ENCODE measurements around the gene HAL. TPM values are rescaled to one million over a fixed set of nuclear protein-coding genes. Genes with fewer than 3 reads are reported as not detected.

The HAL gene
- polyA plus RNA-seq, 4 donors: 0.26 to 2.3 (median 0.53) TPM

DNA sequence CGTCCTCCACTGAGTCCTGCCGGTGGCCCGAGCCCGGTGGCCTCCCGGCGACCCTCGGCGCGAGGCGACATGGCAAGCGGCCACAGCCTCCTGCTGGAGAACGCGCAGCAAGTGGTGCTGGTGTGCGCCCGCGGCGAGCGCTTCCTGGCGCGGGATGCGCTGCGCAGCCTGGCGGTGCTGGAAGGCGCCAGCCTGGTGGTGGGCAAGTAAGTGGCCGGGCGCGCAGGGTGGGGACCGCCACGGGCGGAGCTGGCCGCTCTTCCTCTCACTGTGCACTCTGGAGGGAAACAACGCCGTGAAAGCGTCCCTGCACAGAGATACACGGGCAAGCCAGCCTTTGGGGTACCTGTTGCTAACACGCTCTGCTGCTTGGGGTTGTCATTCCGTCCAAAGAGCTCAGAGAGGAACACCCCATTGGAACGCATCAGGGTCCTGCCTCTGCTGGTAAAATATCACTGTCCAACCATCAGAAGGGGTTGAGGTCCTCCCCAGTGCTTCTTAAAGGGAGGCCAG, 52.8 kb downstream of the HAL start, which contains the start of gene AMDHD1:
AMDHD1 (plus strand) TSS at position 2 of the 513 bp plus-strand sequence; CDS start at position 70, 68 bp downstream.
- peak in 1 of 4 donors; percentile 5 for DNase-seq (ENCODE audit: low read depth in 4 of 4, low spot score in 3 of 4)

DNA sequence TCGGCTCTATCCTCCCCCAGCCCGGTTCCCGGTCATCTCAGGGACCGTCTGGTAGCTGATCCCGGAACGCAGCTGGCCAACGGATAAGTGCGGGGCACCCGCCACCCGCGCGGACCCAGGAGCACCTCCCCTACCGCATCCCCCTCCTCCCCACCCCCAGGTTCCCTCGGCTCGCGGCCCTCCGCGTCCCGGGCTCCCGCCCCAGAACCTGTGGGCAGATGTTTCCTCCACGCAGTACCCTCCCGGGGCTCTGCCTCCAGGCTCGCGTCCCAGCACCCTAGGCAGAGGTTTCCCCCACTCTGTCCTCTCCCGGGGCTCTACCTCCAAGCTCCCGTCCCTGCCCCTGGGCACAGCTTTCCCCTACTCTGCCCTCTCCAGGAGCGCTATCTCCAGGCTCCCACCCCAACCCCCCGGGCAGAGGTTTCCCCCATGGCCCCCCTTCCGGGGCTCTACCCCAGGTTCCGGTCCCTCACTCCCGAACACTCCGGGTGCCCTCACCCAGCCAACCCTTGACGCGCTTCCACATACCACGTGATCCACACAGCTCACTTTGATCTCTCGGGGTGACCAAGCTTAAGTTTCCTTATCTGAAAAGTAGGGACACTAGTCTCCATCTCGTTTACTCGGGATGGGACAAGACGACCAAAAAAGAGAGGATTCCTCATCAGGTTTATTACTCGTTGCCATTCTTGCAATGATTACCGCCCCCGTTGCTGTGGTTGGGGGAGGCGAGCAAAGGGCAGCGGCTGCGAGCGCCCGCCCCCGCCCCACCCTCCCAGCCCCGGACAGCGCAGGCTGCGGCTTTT, 53.4 kb downstream of the HAL start, which contains the start of gene CCDC38:
CCDC38 (minus strand) TSS at position 91 of the 806 bp plus-strand sequence. CDS start 6,105 bp downstream, outside the sequence.
- DNase-seq (ENCODE audit: low read depth in 4 of 4, low spot score in 3 of 4): peak in 3 of 4 donors; percentile 36 to 43 (median 41)

DNA sequence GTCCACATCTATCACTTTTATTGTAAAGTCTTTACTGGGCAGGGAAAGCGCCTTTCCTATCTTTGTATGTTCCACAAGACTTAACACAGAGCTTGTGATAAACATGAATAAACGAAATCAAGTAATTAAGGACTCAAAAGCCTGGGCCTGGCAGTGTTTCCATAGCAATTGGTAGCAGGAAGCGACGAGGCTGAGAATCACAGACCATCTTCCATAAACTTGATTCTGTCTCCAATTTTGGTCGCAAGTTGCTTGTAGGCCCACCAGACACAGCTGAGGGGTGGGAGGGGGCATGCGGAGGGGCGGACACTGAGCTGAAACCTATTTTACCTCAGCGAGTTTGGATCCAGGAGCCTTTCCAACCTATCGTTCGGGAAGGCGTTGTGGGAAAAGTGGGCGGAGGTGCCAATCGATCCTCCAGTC, 54.0 kb downstream of the HAL start:
- DNase-seq (ENCODE audit: low read depth in 4 of 4, low spot score in 3 of 4): no peak

DNA sequence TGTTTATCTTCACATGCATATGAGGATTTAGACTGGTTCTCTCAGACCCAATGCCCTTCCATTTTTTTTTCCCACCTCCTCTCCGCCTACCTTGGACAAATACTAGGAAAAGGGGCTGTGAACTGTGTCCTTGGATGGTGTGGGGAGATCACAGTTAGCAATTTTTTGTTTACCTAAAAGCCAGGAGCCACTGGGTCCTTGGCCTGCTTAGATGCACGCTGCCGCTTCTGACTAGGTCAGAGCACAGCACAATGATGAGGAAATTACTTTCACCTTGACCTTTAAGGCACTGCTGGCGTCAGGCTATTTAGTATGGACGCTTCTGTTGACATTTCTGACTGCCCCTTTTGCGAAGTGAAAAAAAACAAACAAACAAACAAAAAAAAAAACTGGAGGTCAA, 55.6 kb downstream of the HAL start:
- no peak for DNase-seq (ENCODE audit: low read depth in 4 of 4, low spot score in 3 of 4)

Other genes with a start within 250 kb of the HAL start
- gene NTN4, start 205.6 kb downstream of the HAL start, polyA plus RNA-seq (ENCODE audit: insufficient read length in 4 of 4): 100 to 1,000 TPM in 3 of 4 donors, 1 to 10 TPM in 1; 3.3 to 110 (median 104) TPM
- 100 to 1,000 TPM in 2 of 4 donors, 10 to 100 TPM in 2; 70.1 to 104 (median 97.0) TPM for gene SNRPF, start 137.4 kb downstream of the HAL start, polyA plus RNA-seq (ENCODE audit: insufficient read length in 4 of 4)
- under 1 TPM in 3 of 4 donors, not detected in 1; 0.54 to 0.63 (median 0.60) TPM for gene CCDC38, start 53.7 kb downstream of the HAL start, polyA plus RNA-seq (ENCODE audit: insufficient read length in 4 of 4)
- gene AMDHD1, start 53.0 kb downstream of the HAL start, polyA plus RNA-seq (ENCODE audit: insufficient read length in 4 of 4): 1 to 10 TPM in 3 of 4 donors, under 1 TPM in 1; 0.33 to 1.5 (median 1.2) TPM
- 100 to 1,000 TPM in 3 of 4 donors, 10 to 100 TPM in 1; 97.6 to 144 (median 133) TPM for gene LTA4H, start 39.2 kb upstream of the HAL start, polyA plus RNA-seq (ENCODE audit: insufficient read length in 4 of 4)
- 10 to 100 TPM; 49.5 to 70.6 (median 64.3) TPM for gene ELK3, start 198.0 kb upstream of the HAL start, polyA plus RNA-seq (ENCODE audit: insufficient read length in 4 of 4)